Muscle layer of duodenum (tissue), 2 donors: ENCODE results near the gene CSNK1D.

ENCODE experiments used
- H3K27ac ChIP-seq: one replicate; pipeline ENCODE4 v1.7.0; 2013; ENCODE audit warnings: mild to moderate bottlenecking, low read length
- H3K27me3 ChIP-seq: one replicate; pipeline ENCODE4 v1.7.0; 2013; ENCODE audit warnings: low read depth, mild to moderate bottlenecking, control low read depth, low read length
- H3K36me3 ChIP-seq, 2 donors: one replicate each; pipeline ENCODE4 v1.7.0; 2013; ENCODE audit warnings: low read length in 2 of 2, control low read depth in 1 of 2, mild to moderate bottlenecking in 1 of 2; ENCODE audit not compliant: insufficient read depth in 2 of 2, control insufficient read depth in 1 of 2
- H3K4me1 ChIP-seq, 2 donors: one replicate each; pipeline ENCODE4 v1.7.0; 2013; ENCODE audit warnings: low read length in 2 of 2, mild to moderate bottlenecking in 2 of 2, control low read depth in 1 of 2, moderate library complexity in 1 of 2; ENCODE audit not compliant: insufficient read depth in 2 of 2, control insufficient read depth in 1 of 2
- H3K4me3 ChIP-seq, 2 donors: one replicate each; pipeline ENCODE4 v1.7.0; 2013; ENCODE audit warnings: low read length in 2 of 2, low read depth in 1 of 2, mild to moderate bottlenecking in 1 of 2
- H3K9me3 ChIP-seq, 2 donors: one replicate each; pipeline ENCODE4 v1.7.0; 2013; ENCODE audit warnings: low read length in 2 of 2, control low read depth in 1 of 2, mild to moderate bottlenecking in 1 of 2; ENCODE audit not compliant: control insufficient read depth in 1 of 2
- donor health status: healthy.

Gene CSNK1D

GRCh38 chr17:82287013-82287867 lies 13.7 kb upstream of the CSNK1D start:
- Histone ChIP-seq H3K27ac (peak overlapping the region; percentile 50), H3K4me3 (no peak overlapping the region), H3K27me3 (no peaks in the 10 kb centered on the region), H3K36me3 (no peaks in the 10 kb centered on the region), H3K9me3 (no peaks in the 10 kb centered on the region), H3K4me1 (peaks cover 5 to 7% of the 10 kb centered on the region in 2 donors)

- H3K4me1 ChIP-seq = peaks cover 5 to 7% of the 10 kb centered on the region in 2 donors
- no peak overlapping the region for H3K4me3 ChIP-seq
- no peaks in the 10 kb centered on the region for H3K36me3 ChIP-seq
- H3K9me3 ChIP-seq = no peaks in the 10 kb centered on the region
- H3K27me3 ChIP-seq = no peaks in the 10 kb centered on the region
- no peak overlapping the region for H3K27ac ChIP-seq
These were observed 11.6 kb upstream of the CSNK1D start for GRCh38 chr17:82285141-82285540.

- Histone ChIP-seq H3K27me3 (no peaks in the 10 kb centered on the region), H3K27ac (no peak overlapping the region), H3K9me3 (no peaks in the 10 kb centered on the region)
These were observed 9.8 kb upstream of the CSNK1D start for GRCh38 chr17:82283208-82283749.

GRCh38 chr17:82282239-82283207 lies 9.0 kb upstream of the CSNK1D start:
- Histone ChIP-seq H3K9me3 (no peaks in the 10 kb centered on the region), H3K4me3 (no peak overlapping the region), H3K4me1 (peaks cover 0 to 7% of the 10 kb centered on the region in 2 donors), H3K36me3 (peaks cover 0 to 6% of the 10 kb centered on the region in 2 donors), H3K27me3 (no peaks in the 10 kb centered on the region), H3K27ac (no peak overlapping the region)

More at GRCh38 chr17:82283208-82283749, 9.8 kb upstream of the CSNK1D start:
- Histone ChIP-seq H3K4me1 (peaks cover 0 to 7% of the 10 kb centered on the region in 2 donors), H3K36me3 (peaks cover 0 to under 1% of the 10 kb centered on the region in 2 donors), H3K4me3 (no peak overlapping the region)

GRCh38 chr17:82281502-82282238 lies 8.2 kb upstream of the CSNK1D start:
- H3K4me3 ChIP-seq = no peak overlapping the region
- peaks cover 0 to 7% of the 10 kb centered on the region in 2 donors for H3K4me1 ChIP-seq
- H3K27ac ChIP-seq = no peak overlapping the region
- peaks cover 0 to 6% of the 10 kb centered on the region in 2 donors for H3K36me3 ChIP-seq
- no peaks in the 10 kb centered on the region for H3K27me3 ChIP-seq
- H3K9me3 ChIP-seq = no peaks in the 10 kb centered on the region

GRCh38 chr17:82281076-82281475 lies 7.6 kb upstream of the CSNK1D start:
- no peak overlapping the region for H3K27ac ChIP-seq
- peaks cover 0 to 7% of the 10 kb centered on the region in 2 donors for H3K4me1 ChIP-seq
- peaks cover 0 to 6% of the 10 kb centered on the region in 2 donors for H3K36me3 ChIP-seq
- H3K9me3 ChIP-seq = no peaks in the 10 kb centered on the region
- H3K4me3 ChIP-seq = no peak overlapping the region
- no peaks in the 10 kb centered on the region for H3K27me3 ChIP-seq

- Histone ChIP-seq H3K4me3 (no peak overlapping the region), H3K4me1 (peaks cover 0 to 7% of the 10 kb centered on the region in 2 donors), H3K27ac (no peak overlapping the region), H3K27me3 (no peaks in the 10 kb centered on the region), H3K36me3 (peaks cover 0 to 6% of the 10 kb centered on the region in 2 donors), H3K9me3 (no peaks in the 10 kb centered on the region)
These were observed 7.0 kb upstream of the CSNK1D start for GRCh38 chr17:82280537-82280936.

GRCh38 chr17:82278786-82279391 lies 5.4 kb upstream of the CSNK1D start:
- Histone ChIP-seq H3K27ac (no peak overlapping the region), H3K4me3 (no peak overlapping the region), H3K27me3 (no peaks in the 10 kb centered on the region), H3K4me1 (peaks cover 4 to 18% of the 10 kb centered on the region in 2 donors), H3K9me3 (no peaks in the 10 kb centered on the region), H3K36me3 (peaks cover 0 to 6% of the 10 kb centered on the region in 2 donors)

GRCh38 chr17:82278308-82278707 lies 4.8 kb upstream of the CSNK1D start:
- Histone ChIP-seq H3K27ac (no peak overlapping the region), H3K4me3 (no peak overlapping the region), H3K36me3 (peaks cover 0 to 6% of the 10 kb centered on the region in 2 donors), H3K4me1 (peaks cover 6 to 22% of the 10 kb centered on the region in 2 donors), H3K27me3 (no peaks in the 10 kb centered on the region), H3K9me3 (no peaks in the 10 kb centered on the region)

- Histone ChIP-seq H3K4me3 (no peak overlapping the region), H3K36me3 (peaks cover 0 to 6% of the 10 kb centered on the region in 2 donors), H3K4me1 (peaks cover 6 to 17% of the 10 kb centered on the region in 2 donors), H3K27me3 (no peaks in the 10 kb centered on the region), H3K9me3 (no peaks in the 10 kb centered on the region), H3K27ac (no peak overlapping the region)
These were observed 4.4 kb upstream of the CSNK1D start for GRCh38 chr17:82277851-82278250.
